ENCODE results near the gene TMBIM4. TPM values are rescaled to one million over a fixed set of nuclear protein-coding genes. Genes with fewer than 3 reads are reported as not detected.
"Not testable (repeated sequence)": the region's sequence is repeated elsewhere in the genome, so short reads cannot be mapped to it uniquely, and the experiment has no call there.

TMBIM4 gene
- total RNA-seq, 4 donors from 2014 or later, result 92.2 to 156 (median 115) TPM

GRCh38 chr12:66187036-66187435 lies 17.2 kb upstream of the TMBIM4 start:
- no peaks in the 10 kb centered on the region for H3K36me3 ChIP-seq

GRCh38 chr12:66184822-66185221 lies 15.0 kb upstream of the TMBIM4 start:
- H3K27ac ChIP-seq (replicated peaks in 1 of 4); DNase-seq (ENCODE audit: extremely low spot score); H3K36me3 ChIP-seq; H3K9me3 ChIP-seq; intact Hi-C loops (cut with DNase I); H3K4me3 ChIP-seq: not testable (repeated sequence)
- Histone ChIP-seq H3K4me1 (peaks cover 0 to 12% (median 4%) of the 10 kb centered on the region in 4 donors), H3K27me3 (peaks cover 0 to 34% (median 0%) of the 10 kb centered on the region in 4 donors)
- WGBS, result 95% methylated on average over 3 of the region's 3 CpGs

More at GRCh38 chr12:66187036-66187435, 17.2 kb upstream of the TMBIM4 start:
- no peak for DNase-seq (ENCODE audit: extremely low spot score)
- no peak overlapping the region for H3K4me3 ChIP-seq
- WGBS, result 86% methylated on average over 2 of the region's 2 CpGs
- intact Hi-C loops (cut with DNase I), result no loop called here
- peak overlapping the region in 3 of 4 donors; percentile 6 to 39 (median 21) for H3K27ac ChIP-seq (replicated peaks in 1 of 4)
- TF ChIP-seq CTCF (IDR thresholded peaks at IDR 0.05), result no peak
- TF ChIP-seq POLR2A (IDR thresholded peaks at IDR 0.05; ENCODE audit: low read depth), result no peak
- no peak for TF ChIP-seq POLR2AphosphoS5 (IDR thresholded peaks at IDR 0.05)
- no peak for TF ChIP-seq EP300 (IDR thresholded peaks at IDR 0.05)
- H3K4me1 ChIP-seq, result peaks cover 6 to 15% (median 13%) of the 10 kb centered on the region in 4 donors
- no peaks in the 10 kb centered on the region for H3K9me3 ChIP-seq
- H3K27me3 ChIP-seq, result peaks cover 0 to 35% (median 0%) of the 10 kb centered on the region in 4 donors

- no peaks in the 10 kb centered on the region for H3K4me1 ChIP-seq
- no peak overlapping the region for H3K27ac ChIP-seq (replicated peaks in 1 of 4)
- DNase-seq (ENCODE audit: extremely low spot score), result no peak
- intact Hi-C loops (cut with DNase I), result no loop called here
- TF ChIP-seq EP300 (IDR thresholded peaks at IDR 0.05) (no peak), POLR2AphosphoS5 (IDR thresholded peaks at IDR 0.05) (no peak), POLR2A (IDR thresholded peaks at IDR 0.05; ENCODE audit: low read depth) (no peak), CTCF (IDR thresholded peaks at IDR 0.05) (no peak)
- peaks cover 0 to 23% (median 0%) of the 10 kb centered on the region in 4 donors for H3K27me3 ChIP-seq
- no peak overlapping the region for H3K4me3 ChIP-seq
- H3K36me3 ChIP-seq, result no peaks in the 10 kb centered on the region
- 79% methylated on average over 3 of the region's 3 CpGs for WGBS
- H3K9me3 ChIP-seq, result no peaks in the 10 kb centered on the region
Observed at GRCh38 chr12:66182956-66183355, 13.2 kb upstream of the TMBIM4 start.

GRCh38 chr12:66176105-66176900 lies 6.5 kb upstream of the TMBIM4 start:
- 57% methylated on average over 1 of the region's 1 CpG for WGBS
- Histone ChIP-seq H3K36me3 (no peaks in the 10 kb centered on the region), H3K27me3 (peaks cover 0 to 13% (median 0%) of the 10 kb centered on the region in 4 donors), H3K9me3 (no peaks in the 10 kb centered on the region), H3K27ac (replicated peaks in 1 of 4) (no peak overlapping the region), H3K4me3 (no peak overlapping the region), H3K4me1 (peaks cover 0 to 6% (median 0%) of the 10 kb centered on the region in 4 donors)
- intact Hi-C loops (cut with DNase I), result no loop called here
- no peak for DNase-seq (ENCODE audit: extremely low spot score)
- no peak for TF ChIP-seq POLR2AphosphoS5 (IDR thresholded peaks at IDR 0.05)
- no peak for TF ChIP-seq POLR2A (IDR thresholded peaks at IDR 0.05; ENCODE audit: low read depth)
- no peak for TF ChIP-seq CTCF (IDR thresholded peaks at IDR 0.05)
- TF ChIP-seq EP300 (IDR thresholded peaks at IDR 0.05), result no peak

- WGBS, result 96% methylated on average over 32 of the region's 54 CpGs
- intact Hi-C loops (cut with DNase I); H3K36me3 ChIP-seq; H3K9me3 ChIP-seq; DNase-seq (ENCODE audit: extremely low spot score); H3K27ac ChIP-seq (replicated peaks in 1 of 4); H3K4me3 ChIP-seq: not testable (repeated sequence)
- Histone ChIP-seq H3K27me3 (peaks cover 0 to 10% (median 0%) of the 10 kb centered on the region in 4 donors), H3K4me1 (peaks cover 0 to 11% (median 5%) of the 10 kb centered on the region in 4 donors)
Observed at GRCh38 chr12:66174391-66175325, 4.9 kb upstream of the TMBIM4 start.
